ENCODE data around the gene TEX54. TPM values are rescaled to one million over a fixed set of nuclear protein-coding genes. Genes with fewer than 3 reads are reported as not detected.

Gene TEX54
- polyA plus RNA-seq, 1 donor (not counting 4 experiments of a cell fraction or from before 2014, with no cell fraction given), result not detected

GRCh38 chr11:62874851-62875250 lies 42.2 kb upstream of the TEX54 start:
- H3K27ac ChIP-seq (ENCODE audit: control insufficient read depth, insufficient read depth, low read length), result no peak overlapping the region
- no peaks in the 10 kb centered on the region for H3K27me3 ChIP-seq (ENCODE audit: control insufficient read depth, extremely low read depth, insufficient read depth, low read length)
- H3K36me3 ChIP-seq (ENCODE audit: control insufficient read depth in 2 of 2, extremely low read depth in 1 of 2, insufficient read depth in 2 of 2, low read length in 2 of 2), result peaks cover 0 to 4% of the 10 kb centered on the region in 2 experiments
- H3K9me3 ChIP-seq (ENCODE audit: control insufficient read depth, low read depth, low read length), result no peaks in the 10 kb centered on the region
- dilution Hi-C loops (cut with MboI; ENCODE audit: extremely low pct_ligation_motif_present, low sequenced_read_pairs), result no loop called here
- H3K9ac ChIP-seq (ENCODE audit: control insufficient read depth, extremely low read depth, insufficient read depth, low read length), result no peak overlapping the region
- no peaks in the 10 kb centered on the region for H3K9me1 ChIP-seq (ENCODE audit: control insufficient read depth, extremely low read depth, insufficient read depth, low read length)
- H4K20me1 ChIP-seq (ENCODE audit: control insufficient read depth, extremely low read depth, insufficient read depth, low read length), result no peaks in the 10 kb centered on the region
- FAIRE-seq (no peak), DNase-seq (ENCODE audit: low read depth, low spot score) (no peak)
- no peak overlapping the region for H2AFZ ChIP-seq (ENCODE audit: control insufficient read depth, low read length)
- TF ChIP-seq EZH2 (IDR thresholded peaks at IDR 0.05; ENCODE audit: low read length) (no peak), CTCF (optimal IDR thresholded peaks at IDR 0.05 in 1 of 3, IDR thresholded peaks at IDR 0.05 in 1 of 3, conservative IDR thresholded peaks at IDR 0.05 in 1 of 3; ENCODE audit: extremely low read depth in 1 of 3, insufficient read depth in 2 of 3, low read length in 3 of 3) (no peak)
- no peak overlapping the region for H3K4me3 ChIP-seq (ENCODE audit: control insufficient read depth in 2 of 3, extremely low read depth in 1 of 3, insufficient read depth in 2 of 3, low read depth in 1 of 3, low read length in 3 of 3)
- H3K4me2 ChIP-seq (ENCODE audit: control insufficient read depth, extremely low read depth, insufficient read depth, low read depth, low read length), result no peak overlapping the region
- no peaks in the 10 kb centered on the region for H3K79me2 ChIP-seq (ENCODE audit: control insufficient read depth, insufficient read depth, low read length)
- H3K4me1 ChIP-seq (ENCODE audit: control insufficient read depth, extremely low read depth, insufficient read depth, low read length), result peaks cover 16% of the 10 kb centered on the region

GRCh38 chr11:62865635-62866034 lies 33.0 kb upstream of the TEX54 start:
- Histone ChIP-seq H3K4me2 (ENCODE audit: control insufficient read depth, extremely low read depth, insufficient read depth, low read depth, low read length) (no peak overlapping the region), H3K27ac (ENCODE audit: control insufficient read depth, insufficient read depth, low read length) (no peak overlapping the region), H3K9ac (ENCODE audit: control insufficient read depth, extremely low read depth, insufficient read depth, low read length) (no peak overlapping the region), H3K36me3 (ENCODE audit: control insufficient read depth in 2 of 2, extremely low read depth in 1 of 2, insufficient read depth in 2 of 2, low read length in 2 of 2) (no peaks in the 10 kb centered on the region), H3K79me2 (ENCODE audit: control insufficient read depth, insufficient read depth, low read length) (peaks cover 5% of the 10 kb centered on the region), H2AFZ (ENCODE audit: control insufficient read depth, low read length) (no peak overlapping the region), H3K9me3 (ENCODE audit: control insufficient read depth, low read depth, low read length) (no peaks in the 10 kb centered on the region), H3K4me1 (ENCODE audit: control insufficient read depth, extremely low read depth, insufficient read depth, low read length) (peaks cover 5% of the 10 kb centered on the region), H4K20me1 (ENCODE audit: control insufficient read depth, extremely low read depth, insufficient read depth, low read length) (no peaks in the 10 kb centered on the region), H3K27me3 (ENCODE audit: control insufficient read depth, extremely low read depth, insufficient read depth, low read length) (no peaks in the 10 kb centered on the region), H3K9me1 (ENCODE audit: control insufficient read depth, extremely low read depth, insufficient read depth, low read length) (no peaks in the 10 kb centered on the region), H3K4me3 (ENCODE audit: control insufficient read depth in 2 of 3, extremely low read depth in 1 of 3, insufficient read depth in 2 of 3, low read depth in 1 of 3, low read length in 3 of 3) (no peak overlapping the region)
- DNase-seq (ENCODE audit: low read depth, low spot score) (no peak), FAIRE-seq (no peak)
- dilution Hi-C loops (cut with MboI; ENCODE audit: extremely low pct_ligation_motif_present, low sequenced_read_pairs), result no loop called here
- TF ChIP-seq CTCF (optimal IDR thresholded peaks at IDR 0.05 in 1 of 3, IDR thresholded peaks at IDR 0.05 in 1 of 3, conservative IDR thresholded peaks at IDR 0.05 in 1 of 3; ENCODE audit: extremely low read depth in 1 of 3, insufficient read depth in 2 of 3, low read length in 3 of 3) (no peak), EZH2 (IDR thresholded peaks at IDR 0.05; ENCODE audit: low read length) (no peak)
